NCI-H2227 (cell line): Measurements from ENCODE around the gene CHEK2.
"Not testable (repeated sequence)": the region's sequence is repeated elsewhere in the genome, so short reads cannot be mapped to it uniquely, and the experiment has no call there.

Source experiments
- DNase-seq: peaks from one replicate; lab custom pipeline; 2025; ENCODE audit not compliant: unreplicated experiment; lab: John Stamatoyannopoulos, UW

Gene CHEK2

GRCh38 chr22:28741785-28742561 lies at the start of gene CHEK2, which contains the start of gene HSCB:
Gene CHEK2, minus strand, starts transcription at chr22:28741820. Its CDS starts 7,099 bp downstream, at chr22:28734721.
Gene HSCB, plus strand, starts transcription at chr22:28742039. Its CDS starts 57 bp downstream, at chr22:28742096.
- DNase-seq, result peak; percentile 95

DNA sequence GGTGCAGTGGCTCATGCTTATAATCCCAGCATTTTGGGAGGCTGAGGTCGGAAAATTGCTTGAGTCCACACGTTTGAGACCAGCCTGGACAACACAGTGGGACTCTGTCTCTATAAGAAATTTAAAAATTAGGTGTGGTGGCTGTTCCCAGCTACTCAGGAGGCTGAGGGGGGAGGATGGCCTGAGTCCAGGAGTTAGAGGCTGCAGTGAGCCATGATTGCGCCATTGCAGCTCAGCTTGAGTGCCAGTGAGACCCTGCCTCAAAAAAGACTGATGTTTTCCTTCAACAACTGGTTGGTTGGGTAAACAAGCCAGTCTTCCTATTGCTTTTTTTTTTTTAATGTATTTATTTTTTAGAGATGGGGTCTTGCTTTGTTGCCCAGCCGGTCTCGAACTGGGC lies 49.5 kb upstream of the CHEK2 start:
- DNase-seq, result no peak

DNA sequence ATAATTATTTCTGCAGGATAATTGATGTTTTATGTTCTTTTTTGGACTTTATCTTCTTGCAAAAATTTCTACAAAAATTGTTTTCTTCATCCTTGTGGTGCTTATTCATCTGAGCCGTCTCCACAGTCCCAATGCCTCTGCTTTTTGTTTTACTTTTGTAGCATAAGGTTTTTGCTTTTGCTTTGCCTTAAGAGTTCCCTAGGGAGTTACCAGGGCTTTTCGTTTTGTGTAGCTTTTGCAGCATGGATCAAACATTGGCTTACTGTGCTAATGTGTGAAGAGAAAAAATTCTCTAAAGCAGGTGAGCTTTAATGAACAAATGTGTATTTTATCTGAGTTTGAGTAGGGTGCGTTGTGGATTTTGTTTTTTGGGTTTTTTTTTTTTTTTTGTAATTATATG lies 47.0 kb upstream of the CHEK2 start:
- DNase-seq, result no peak

DNA sequence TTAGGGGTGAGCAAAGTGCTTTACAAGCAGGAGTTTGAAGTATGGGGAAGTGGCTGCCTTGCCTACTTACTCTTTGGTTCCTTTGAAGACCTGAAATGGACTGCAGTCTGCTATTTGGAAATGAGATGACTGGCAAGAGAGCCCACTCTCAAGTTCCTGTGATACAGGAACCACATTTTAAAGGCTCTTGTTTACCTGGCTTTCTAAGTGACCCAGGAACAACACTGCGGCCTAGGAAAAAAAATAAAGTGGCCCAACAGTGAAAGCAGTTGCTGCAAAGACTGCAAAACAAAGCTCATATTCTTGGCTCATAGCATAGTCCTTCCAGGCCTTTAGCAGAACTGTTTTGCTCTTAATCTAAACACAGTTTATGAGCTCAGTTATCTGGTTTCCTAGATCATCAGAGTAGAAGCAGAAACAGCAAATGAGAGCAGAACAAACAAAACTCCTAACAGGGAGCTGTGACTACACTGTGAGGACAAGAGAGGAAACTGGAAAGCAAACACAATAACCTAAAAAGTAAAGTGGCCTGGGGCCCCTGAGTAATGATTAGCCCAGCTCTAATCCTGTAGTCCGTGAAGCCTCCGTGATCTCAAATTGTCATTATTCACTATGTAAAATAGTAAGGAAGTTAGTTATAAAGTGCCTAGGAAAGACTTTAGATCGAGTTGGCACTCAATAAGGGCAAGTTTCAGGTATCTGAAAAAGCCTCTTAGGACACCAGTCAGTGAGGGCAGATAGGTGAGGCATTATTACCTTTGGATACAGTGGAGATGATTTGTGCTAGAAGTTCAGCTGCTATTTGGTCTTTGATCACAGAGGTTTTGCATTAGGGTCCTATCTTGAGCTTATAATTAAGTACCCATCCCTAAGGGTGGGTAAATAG lies 42.4 kb upstream of the CHEK2 start:
- no peak for DNase-seq

- no peak for DNase-seq
Observed at GRCh38 chr22:28780296-28780695, 38.7 kb upstream of the CHEK2 start.

- DNase-seq, result no peak
Observed at GRCh38 chr22:28779833-28780232, 38.2 kb upstream of the CHEK2 start.

DNA sequence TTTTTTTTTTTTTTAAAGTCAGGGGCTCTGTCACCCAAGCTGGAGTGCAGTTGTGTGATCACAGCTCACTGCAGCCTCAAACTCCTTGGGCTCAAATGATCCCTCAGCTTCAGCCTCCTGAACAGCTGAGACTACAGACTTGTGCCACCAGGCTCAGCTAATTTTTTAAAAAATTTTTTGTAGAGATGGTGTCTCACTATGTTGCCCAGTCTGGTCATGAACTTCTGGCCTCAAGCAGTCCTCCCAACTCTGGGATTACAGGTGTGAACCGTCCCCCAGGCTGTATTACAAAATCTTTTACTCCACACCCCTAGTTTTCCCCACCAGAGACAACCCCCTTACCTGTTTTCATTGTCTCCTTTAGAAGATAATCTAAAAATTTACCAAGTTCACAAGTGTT lies 32.8 kb upstream of the CHEK2 start:
- no peak for DNase-seq

GRCh38 chr22:28773461-28773867 lies 31.8 kb upstream of the CHEK2 start:
- no peak for DNase-seq

GRCh38 chr22:28772633-28773460 lies 31.2 kb upstream of the CHEK2 start, which contains the start of gene CCDC117:
Gene CCDC117, plus strand, starts transcription at chr22:28772695. Its CDS starts 155 bp downstream, at chr22:28772850.
- peak; percentile 92 for DNase-seq

DNA sequence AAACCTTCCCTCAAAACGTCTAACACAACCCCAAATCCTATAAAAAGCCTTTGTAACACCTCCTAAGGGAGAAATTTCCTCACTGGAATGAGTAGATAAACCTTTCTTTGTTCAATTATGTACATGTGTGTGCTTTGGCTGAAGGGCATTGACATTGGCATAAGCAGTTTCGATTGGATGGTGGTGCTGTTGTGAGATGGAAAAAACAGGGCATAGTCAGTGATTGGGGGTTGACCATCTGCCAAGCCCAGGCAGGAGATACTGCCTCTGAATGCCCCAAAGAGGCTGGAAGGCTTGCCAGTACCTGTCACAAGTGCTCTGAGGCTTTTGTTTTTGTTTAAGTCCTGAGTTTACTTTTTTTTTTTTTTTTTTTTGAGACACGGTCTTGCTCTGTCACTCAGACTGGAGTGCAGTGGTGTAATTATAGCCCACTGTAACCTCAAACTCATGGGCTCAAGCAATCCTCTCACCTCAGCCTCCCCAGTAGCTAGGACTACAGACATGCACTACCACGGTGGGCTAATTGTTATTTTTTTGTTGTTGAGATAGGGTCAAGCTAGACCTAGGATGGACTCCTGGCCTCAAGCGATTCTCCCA lies 29.7 kb upstream of the CHEK2 start:
- no peak for DNase-seq

GRCh38 chr22:28769394-28770085 lies 27.9 kb upstream of the CHEK2 start:
- DNase-seq, result no peak

DNA sequence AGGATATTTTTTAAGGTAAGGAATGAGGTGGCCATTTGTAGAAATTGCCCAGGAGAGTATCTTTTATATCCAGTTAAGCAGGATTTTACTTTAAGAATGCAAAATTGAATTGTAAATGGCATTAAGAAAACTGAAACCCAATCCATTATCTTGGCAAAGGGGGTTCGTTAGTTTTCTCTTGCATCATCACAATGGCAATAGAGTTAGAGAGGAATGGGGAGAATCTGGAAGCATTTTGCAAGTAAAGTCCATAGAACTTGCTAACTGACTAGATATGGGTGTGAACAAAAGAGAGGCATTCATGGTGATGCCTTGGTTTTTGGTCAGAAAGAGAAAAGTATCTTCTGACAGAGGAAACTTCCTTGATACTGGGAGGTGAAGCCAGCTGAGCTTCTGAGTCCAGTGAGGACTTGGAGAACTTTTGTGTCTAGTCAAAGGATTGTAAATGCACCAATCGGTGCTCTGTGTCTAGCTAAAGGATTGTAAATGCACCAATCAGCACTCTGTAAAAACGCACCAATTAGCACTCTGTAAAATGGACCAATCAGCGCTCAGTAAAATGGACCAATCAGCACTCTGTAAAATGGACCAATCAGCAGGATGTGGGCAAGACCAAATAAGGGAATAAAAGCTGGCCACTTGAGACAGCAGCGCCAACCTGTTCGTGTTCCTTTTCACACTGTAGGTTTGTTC lies 27.2 kb upstream of the CHEK2 start:
- DNase-seq, result no peak

- no peak for DNase-seq
Observed at GRCh38 chr22:28766628-28767027, 25.0 kb upstream of the CHEK2 start.

DNA sequence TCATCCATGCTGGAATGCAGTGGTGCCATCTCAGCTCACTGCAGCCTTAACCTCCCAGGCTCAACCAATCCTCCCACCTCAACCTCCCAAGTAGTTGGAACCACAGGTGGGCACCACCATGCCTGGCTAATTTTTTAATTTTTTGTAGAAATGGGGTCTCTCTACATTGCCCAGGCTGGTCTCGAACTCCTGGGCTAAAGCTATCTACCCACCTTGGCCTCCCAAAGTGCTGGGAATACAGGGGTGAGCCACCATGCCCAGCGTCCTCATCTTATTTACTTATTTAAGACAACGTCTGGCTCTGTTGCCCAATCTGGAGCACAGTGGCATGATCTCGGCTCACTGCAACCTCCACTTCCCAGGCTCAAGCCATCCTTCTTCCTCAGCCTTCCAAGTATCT lies 20.4 kb upstream of the CHEK2 start:
- DNase-seq, result not testable (repeated sequence)

DNA sequence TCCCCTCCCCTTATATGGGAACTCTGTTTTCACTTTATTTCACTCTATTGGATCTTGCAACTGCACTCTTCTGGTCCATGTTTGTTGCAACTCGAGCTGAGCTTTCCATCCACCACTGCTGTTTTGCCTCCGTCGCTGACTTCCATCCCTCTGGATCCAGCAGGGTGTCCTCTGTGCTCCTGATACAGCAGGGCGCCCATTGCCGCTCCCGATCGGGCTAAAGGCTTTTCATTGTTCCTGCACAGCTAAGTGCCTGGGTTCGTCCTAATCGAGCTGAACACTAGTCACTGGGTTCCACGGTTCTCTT lies 19.8 kb upstream of the CHEK2 start:
- DNase-seq, result no peak

DNA sequence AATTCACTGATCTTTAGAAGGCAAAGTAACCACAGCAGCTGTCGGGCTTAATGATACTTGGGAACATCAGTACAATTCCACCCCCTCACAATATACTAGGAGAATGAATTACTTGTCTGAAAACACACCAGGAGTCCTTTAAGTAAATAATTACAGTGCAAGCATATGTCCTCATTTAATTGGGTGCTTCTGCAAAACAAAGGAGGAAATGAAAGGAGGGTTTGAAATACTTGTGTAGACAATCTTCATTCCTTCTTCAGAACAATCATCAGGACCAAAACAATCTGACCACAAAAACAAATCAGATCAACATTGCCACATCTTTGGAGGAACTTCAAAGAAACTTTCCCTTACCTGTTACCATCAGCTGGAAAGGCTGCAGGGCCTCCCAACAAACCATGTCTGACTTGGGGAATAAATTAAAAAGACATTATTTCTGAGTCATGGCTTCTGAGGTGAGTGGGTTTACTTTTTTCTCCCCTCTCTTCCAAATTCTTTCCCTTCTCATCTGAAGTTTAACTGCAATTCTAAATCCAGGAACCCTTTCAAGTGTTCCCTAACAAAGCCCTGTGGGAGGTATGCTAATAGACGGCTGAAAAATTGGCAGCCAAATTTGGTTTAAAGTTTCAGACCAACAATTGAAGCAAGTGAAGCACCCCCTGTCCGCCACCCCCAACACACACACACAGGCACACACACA lies 18.4 kb upstream of the CHEK2 start:
- no peak for DNase-seq

DNA sequence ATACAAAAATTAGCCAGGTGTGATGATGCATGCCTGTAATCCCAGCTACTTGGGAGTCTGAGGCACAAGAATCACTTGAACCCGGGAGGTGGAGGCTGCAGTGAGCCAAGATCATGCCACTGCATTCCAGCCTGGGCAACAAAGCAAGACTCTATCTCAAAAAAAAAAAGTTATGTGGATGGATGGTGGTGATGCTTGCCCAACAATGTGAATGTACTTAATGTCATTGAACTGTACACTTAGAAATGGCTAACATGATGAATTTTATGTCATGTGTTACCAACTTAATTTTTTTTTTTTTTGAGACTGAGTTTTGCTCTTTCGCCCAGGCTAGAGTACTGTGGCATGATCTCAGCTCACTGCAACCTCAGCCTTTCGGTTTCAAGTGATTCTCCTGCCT lies 12.9 kb upstream of the CHEK2 start:
- DNase-seq, result not testable (repeated sequence)

- DNase-seq, result no peak
Observed at GRCh38 chr22:28750471-28750881, 8.9 kb upstream of the CHEK2 start.

DNA sequence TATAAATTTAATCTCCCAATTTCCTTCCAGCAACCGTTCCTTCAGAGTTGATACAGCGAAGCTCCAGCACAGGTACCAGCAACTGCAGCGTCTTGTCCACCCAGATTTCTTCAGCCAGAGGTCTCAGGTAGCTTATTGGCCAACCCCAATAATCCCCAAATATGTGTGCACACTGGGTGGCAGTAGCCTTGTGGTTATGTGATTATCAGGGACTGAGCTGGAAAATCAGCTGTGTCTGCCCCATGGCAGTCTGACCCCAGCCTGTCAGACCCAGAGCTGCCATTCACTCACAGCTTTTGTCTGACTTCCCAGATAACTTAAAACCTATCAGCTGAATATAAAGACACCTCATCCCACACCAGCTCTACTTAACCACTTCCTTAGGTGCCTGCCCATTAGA lies 2.2 kb upstream of the CHEK2 start:
- no peak for DNase-seq
